RPMI7951 (cell line): ENCODE results near the gene COX6B2. TPM values are rescaled to one million over a fixed set of nuclear protein-coding genes. Genes with fewer than 3 reads are reported as not detected.
A peak's percentile ranks its signal among the peaks of the same experiment; 100 is the strongest.

ENCODE experiments used
- DNase-seq: peaks from one replicate; pipeline ENCODE4 v3.0.0-alpha.2; 2012; ENCODE audit warnings: low read depth
- total RNA-seq: library from RNA; depleted of rRNA; stranded (reverse); fragments of >200 nt; shearing (Covaris generic); gene quantifications from 2 replicates; pipeline ENCODE4 v1.2.3, GENCODE V29; 2014

COX6B2 gene
- total RNA-seq, 1 experiment from 2014 or later, result not detected

DNA sequence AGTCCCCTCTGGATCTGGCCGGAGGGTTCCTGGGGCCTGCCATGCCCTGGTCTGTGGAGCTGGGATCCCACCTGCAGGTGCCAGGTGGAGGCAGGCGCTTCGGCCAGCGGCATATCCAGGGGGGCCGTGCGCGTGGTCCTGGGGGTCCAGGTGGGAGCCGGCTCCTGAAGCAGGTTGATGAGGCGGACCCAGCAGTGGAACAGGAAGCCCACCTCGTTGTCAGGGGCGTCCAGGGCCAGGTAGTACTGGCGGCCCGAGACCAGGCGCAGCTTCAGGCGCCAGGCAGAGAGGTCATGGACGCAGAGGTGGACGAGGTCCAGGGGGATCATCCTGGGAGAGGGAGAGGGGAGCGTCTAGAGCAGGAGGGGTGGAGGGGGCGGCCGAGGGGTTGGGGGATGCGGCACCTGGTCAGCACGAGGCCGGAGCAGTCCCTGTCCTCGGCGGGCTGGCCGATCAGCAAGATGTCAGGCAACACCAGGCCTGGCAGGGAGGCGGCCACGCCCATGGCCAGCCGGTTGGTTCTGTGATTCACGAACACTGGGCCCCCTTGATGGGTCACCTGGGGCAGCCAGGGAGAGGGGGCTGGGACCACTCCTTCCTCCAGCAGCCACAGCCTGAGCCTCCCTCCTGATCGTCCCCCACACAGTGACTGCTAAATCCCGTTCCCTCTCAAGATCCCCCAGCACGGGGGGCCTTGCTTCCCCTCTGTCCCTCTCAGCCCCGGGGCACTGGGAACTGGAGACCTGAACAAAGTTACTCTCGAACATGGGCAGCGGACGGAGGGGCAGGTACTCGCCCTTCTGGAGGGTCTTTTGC, 7.9 kb upstream of the COX6B2 start:
- no peak for DNase-seq

DNA sequence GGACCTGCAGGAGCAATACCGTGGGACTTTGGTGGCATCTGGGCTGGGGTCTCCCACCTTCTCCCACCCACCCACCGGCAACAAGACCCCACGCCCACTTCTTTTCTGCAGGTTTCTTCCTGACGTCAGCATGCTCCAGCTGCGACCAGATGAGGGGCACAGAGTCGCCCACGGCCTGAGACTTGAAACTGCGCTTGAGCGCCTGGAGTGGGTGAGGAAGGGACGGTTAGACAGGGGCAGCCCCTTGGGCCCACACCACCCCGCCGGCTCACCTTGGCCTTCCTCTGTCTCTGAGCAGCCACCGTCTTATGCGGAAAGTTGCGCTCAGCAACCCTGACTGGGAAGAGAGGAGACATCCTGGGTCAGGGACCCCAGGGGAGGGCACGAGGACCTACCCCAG, 6.4 kb upstream of the COX6B2 start:
- DNase-seq, result no peak

- DNase-seq, result no peak
Observed at GRCh38 chr19:55358943-55359908, 4.7 kb upstream of the COX6B2 start.

- DNase-seq, result no peak
Observed at GRCh38 chr19:55358493-55358892, 4.0 kb upstream of the COX6B2 start.

DNA sequence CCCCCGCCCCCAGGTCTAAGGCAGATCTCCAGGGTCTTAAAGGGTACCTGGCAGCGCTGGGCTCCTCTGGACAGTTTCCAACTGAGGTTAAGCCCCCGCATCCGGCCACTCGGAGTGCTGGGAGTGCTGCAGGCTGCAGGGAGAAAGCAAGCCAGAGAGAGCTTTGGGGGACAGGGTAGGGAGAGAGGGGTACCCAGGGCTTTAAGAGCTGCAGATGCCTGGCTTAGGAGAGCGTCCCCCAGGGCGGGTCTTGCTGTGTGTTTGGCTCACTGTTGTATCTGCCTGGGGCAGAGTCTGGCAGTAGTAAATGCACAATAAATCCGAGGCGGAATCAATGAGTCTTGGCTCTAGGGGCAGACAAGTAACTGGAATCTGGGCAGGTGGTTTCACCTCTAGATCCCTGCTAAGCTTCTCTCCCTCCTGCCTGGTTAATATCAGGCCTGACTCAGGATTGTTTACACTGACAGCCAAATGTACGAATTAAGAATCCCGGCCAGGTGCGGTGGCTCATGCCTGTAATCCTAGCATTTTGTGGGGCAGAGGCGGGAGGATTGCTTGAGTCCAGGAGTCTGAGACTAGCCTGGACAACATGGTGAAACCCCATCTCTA, 798 bp upstream of the COX6B2 start:
- no peak for DNase-seq

- peak; percentile 47 for DNase-seq
Observed at GRCh38 chr19:55353803-55354697, 469 bp downstream of the COX6B2 start.

DNA sequence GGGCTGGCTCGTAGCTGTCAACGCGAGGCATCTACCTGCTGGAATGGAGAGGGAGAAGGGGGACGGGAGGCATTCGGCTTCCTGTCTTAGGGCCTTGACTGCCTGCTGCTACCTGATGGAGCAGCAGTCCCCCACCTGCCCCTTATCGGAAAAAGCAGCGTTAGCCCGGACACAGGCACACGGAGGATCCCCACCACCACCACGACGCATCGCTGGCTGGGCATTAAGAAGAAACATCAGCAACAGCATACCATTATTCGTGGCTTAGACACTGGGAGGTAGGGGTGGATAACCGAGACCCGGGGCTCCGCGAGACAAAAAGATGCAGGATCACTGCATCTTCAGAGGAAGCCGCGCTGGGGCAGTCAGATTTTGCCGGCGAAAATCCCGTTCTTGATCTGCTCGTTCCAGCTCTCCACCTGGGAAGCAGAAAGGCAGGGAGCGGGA, 1.1 kb downstream of the COX6B2 start:
- DNase-seq, result no peak

GRCh38 chr19:55352549-55353145, 1.9 kb downstream of the COX6B2 start:
- DNase-seq, result no peak

DNA sequence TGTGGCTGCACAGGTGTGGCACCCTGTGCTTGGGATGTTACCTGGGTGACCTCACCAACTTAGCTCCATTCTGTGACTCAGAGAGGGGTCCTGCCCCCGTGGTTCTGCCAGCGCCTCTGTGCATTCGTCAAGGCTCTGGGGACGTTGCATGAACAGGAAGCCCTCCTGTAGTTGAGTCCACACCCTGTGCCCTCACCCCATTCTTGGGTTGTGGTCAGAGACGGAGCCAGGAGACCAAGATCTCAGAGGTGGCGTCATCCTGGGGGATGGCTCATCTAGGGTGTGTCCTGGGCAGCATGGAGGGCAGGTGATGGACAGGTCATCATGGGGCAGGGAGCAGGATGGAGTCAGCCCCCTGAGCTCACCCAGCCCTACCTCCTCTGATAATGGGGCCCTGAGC, 2.5 kb downstream of the COX6B2 start:
- DNase-seq, result no peak

DNA sequence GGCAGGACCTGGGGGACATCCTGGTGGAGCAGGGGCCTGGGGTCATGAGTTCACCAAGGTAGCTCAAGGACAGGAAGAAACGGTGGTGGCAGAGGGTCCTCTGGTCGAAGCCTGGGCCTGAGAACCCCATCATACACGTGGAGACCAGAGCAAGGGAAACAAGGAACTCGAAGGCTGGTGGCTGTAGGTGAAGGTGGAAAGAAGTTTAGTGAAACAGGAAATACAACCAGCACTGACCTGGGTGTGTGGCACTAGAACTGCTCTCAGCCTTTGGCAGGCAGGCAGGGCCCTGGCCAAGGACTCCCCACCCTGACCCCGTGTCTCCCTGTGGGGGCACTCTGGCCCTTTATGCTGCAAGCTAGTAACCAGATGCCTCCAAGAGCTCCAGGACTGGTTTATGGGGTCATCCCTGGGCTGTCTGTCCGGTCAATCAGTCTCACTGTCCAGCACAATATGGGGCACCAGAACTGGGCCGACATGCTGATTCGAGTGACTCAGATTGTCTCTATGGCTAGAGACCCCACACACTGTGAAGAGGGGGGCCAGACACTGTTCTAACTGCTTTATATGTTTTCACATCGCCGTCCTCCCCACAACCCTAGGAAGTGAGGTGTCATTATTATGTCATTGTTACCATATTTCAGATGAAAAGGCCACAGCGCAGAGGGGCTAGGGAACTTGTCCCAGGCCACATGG, 3.8 kb downstream of the COX6B2 start:
- DNase-seq, result no peak

DNA sequence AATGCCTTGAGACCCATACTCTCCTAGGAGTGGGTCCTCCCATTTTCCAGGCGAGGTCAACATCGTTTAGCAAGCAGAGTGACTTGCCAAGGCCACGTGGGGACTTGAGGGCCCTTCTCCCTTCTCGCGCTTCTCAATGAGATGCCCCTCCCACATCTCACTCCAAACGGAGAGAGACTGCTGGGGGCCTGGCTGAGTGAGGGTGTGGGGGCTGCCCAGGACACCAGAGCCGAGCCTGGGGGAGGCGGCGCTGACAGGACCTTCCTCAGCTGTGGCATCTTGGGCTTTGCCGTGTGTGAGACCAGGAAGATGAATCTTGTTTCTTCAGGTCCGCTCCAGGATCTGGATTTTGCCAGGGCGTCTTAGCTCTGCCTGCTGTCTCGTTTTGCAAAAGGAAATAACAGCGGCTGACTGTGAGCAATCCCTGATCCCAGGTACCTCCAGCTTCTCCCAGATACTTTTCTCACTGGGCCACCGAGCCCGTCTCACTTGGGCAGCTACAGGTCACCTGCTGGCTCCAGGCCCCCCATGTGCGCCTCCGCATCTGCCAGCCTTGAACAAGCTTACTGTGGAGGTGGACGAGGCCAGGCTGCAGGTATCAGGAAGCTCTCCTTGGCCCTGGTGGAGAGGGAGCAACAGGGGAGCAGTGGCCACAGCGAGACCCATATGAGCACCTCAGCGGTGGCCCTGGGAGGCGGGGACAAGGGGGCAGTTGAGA, 6.0 kb downstream of the COX6B2 start:
- DNase-seq, result no peak

- no peak for DNase-seq
Observed at GRCh38 chr19:55347442-55348009, 7.0 kb downstream of the COX6B2 start.

GRCh38 chr19:55346725-55347441, 7.6 kb downstream of the COX6B2 start:
- no peak for DNase-seq

- DNase-seq, result no peak
Observed at GRCh38 chr19:55345818-55346724, 8.4 kb downstream of the COX6B2 start.

- no peak for DNase-seq
Observed at GRCh38 chr19:55345101-55345817, 9.3 kb downstream of the COX6B2 start.

GRCh38 chr19:55344444-55344843, 10.1 kb downstream of the COX6B2 start:
- DNase-seq, result peak; percentile 69
